HUES6 (cell line): ENCODE data around the gene KIF23.

ENCODE experiments used
- H3K27ac ChIP-seq: 2 replicates; pipeline ENCODE4 v1.7.0; 2013; ENCODE audit warnings: low read depth, mild to moderate bottlenecking, low read length, inconsistent platforms
- H3K27me3 ChIP-seq: 2 replicates; pipeline ENCODE4 v1.6.1; 2013; ENCODE audit warnings: low read length; ENCODE audit not compliant: control insufficient read depth, insufficient read depth
- H3K36me3 ChIP-seq: 2 replicates; pipeline ENCODE4 v1.6.1; 2013; ENCODE audit warnings: low read length; ENCODE audit not compliant: control insufficient read depth, insufficient read depth
- H3K4me1 ChIP-seq: 2 replicates; pipeline ENCODE4 v1.6.1; 2013; ENCODE audit warnings: low read length; ENCODE audit not compliant: control insufficient read depth, insufficient read depth
- H3K4me3 ChIP-seq: 2 replicates; pipeline ENCODE4 v1.5.1; 2013; ENCODE audit warnings: low read depth, low read length
- H3K9ac ChIP-seq: one replicate; pipeline ENCODE4 v1.6.1; 2013; ENCODE audit warnings: mild to moderate bottlenecking, low read length
- H3K9me3 ChIP-seq: 2 replicates; pipeline ENCODE4 v1.6.1; 2013; ENCODE audit warnings: low read depth, low read length; ENCODE audit not compliant: control insufficient read depth, insufficient read depth

The KIF23 gene

DNA sequence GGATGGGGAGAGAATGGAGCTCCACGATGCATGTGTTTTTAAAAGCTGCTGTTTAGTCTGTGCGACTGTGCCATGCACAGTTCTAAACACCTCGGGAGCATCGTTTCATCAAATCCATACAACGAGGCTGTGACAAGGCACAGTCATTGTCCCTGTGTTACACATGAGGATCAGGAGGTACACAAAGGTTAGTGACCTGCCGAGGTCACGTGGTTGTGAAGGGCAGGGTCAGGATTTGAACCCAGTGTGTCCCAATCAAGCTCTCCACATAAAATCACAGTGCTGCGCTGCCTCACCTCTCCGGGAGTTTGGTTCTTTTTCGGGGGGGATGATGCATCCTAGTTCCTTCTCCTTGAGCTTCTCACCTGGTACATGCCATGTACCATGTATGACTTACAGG lies 18.7 kb upstream of the KIF23 start:
- peaks cover 19% of the 10 kb centered on the region for H3K4me1 ChIP-seq
- H3K27me3 ChIP-seq: no peaks in the 10 kb centered on the region

DNA sequence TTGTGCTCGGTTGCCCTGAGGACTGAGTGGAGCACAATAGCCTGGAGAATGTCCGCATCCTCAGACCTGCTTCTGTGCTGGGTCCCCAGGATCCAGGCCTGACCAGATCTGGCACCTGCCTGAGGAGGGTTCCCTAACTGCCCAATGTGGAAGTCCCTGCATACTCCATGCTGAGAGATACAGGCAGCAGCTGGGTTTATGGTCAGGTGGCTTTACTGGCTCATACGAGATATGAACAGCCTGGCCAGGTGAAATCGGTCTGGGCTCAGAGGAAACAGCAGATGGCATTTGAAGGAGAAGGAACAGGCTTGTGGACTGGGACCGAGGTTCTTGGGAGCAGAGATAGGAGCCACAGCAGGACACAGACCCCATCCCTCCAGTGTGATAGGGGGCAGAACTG lies 18.2 kb upstream of the KIF23 start:
- H3K27me3 ChIP-seq: no peaks in the 10 kb centered on the region
- no peak overlapping the region for H3K27ac ChIP-seq
- H3K9ac ChIP-seq: no peak overlapping the region
- no peaks in the 10 kb centered on the region for H3K36me3 ChIP-seq
- no peak overlapping the region for H3K4me3 ChIP-seq
- no peaks in the 10 kb centered on the region for H3K9me3 ChIP-seq
- peaks cover 19% of the 10 kb centered on the region for H3K4me1 ChIP-seq

More for the DNA sequence above, 18.7 kb upstream of the KIF23 start:
- Histone ChIP-seq H3K36me3 (no peaks in the 10 kb centered on the region), H3K4me3 (no peak overlapping the region), H3K9me3 (no peaks in the 10 kb centered on the region), H3K27ac (no peak overlapping the region), H3K9ac (no peak overlapping the region)

GRCh38 chr15:69398491-69398891 lies 15.7 kb upstream of the KIF23 start:
- H3K27me3 ChIP-seq: no peaks in the 10 kb centered on the region
- H3K27ac ChIP-seq: no peak overlapping the region
- H3K4me1 ChIP-seq: peaks cover 13% of the 10 kb centered on the region

GRCh38 chr15:69400850-69401249 lies 13.3 kb upstream of the KIF23 start:
- H3K9me3 ChIP-seq: no peaks in the 10 kb centered on the region
- H3K9ac ChIP-seq: no peak overlapping the region
- no peak overlapping the region for H3K4me3 ChIP-seq
- H3K36me3 ChIP-seq: no peaks in the 10 kb centered on the region
- H3K27me3 ChIP-seq: no peaks in the 10 kb centered on the region
- H3K27ac ChIP-seq: no peak overlapping the region
- H3K4me1 ChIP-seq: no peaks in the 10 kb centered on the region

More at GRCh38 chr15:69398491-69398891, 15.7 kb upstream of the KIF23 start:
- H3K9me3 ChIP-seq: no peaks in the 10 kb centered on the region
- H3K36me3 ChIP-seq: no peaks in the 10 kb centered on the region
- H3K9ac ChIP-seq: no peak overlapping the region
- no peak overlapping the region for H3K4me3 ChIP-seq

DNA sequence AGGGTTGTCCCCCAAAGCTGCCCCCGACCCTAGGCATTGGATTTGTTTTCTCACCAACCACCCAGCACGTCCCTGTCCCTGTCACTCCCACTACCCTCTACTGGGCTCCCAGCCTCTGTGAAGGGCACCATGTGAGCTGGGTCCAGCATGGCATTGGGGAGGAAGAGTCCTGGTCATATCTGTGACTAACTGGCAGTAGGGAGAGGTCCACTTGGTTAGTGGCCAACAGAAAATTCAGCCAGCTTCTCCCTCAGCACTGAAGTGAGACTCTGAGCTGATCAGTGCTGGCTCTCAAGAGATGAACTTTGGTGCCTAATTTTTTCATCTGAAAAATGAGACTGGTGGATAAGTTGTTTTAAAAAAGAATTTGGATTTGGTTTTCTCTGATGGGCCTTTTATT lies 11.3 kb upstream of the KIF23 start:
- Histone ChIP-seq H3K9me3 (no peaks in the 10 kb centered on the region), H3K36me3 (no peaks in the 10 kb centered on the region), H3K4me3 (no peak overlapping the region), H3K4me1 (no peaks in the 10 kb centered on the region), H3K9ac (no peak overlapping the region), H3K27ac (no peak overlapping the region), H3K27me3 (no peaks in the 10 kb centered on the region)

- Histone ChIP-seq H3K27ac (no peak overlapping the region), H3K27me3 (no peaks in the 10 kb centered on the region), H3K4me3 (no peak overlapping the region), H3K4me1 (no peaks in the 10 kb centered on the region), H3K9me3 (no peaks in the 10 kb centered on the region), H3K36me3 (no peaks in the 10 kb centered on the region), H3K9ac (no peak overlapping the region)
These were observed 10.6 kb upstream of the KIF23 start for GRCh38 chr15:69403594-69403993.

DNA sequence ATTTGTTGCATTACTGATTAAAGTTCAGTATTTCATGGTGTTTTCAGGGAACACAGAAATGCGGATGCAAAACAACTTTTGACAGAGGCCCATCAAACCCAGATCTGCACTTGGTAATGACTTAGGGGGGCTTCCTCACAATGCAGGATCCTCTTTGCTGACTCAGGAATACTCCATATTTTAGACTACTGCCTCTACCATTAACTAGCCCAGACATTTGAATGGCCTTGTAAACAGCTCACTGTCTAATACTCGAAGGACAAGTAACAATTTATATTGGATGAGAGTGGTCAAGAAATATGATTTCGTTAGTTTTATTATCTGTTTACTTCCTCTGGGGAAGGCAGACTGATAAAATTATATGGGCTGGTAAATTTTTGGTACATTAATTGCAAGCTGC lies 9.0 kb upstream of the KIF23 start:
- H3K9ac ChIP-seq: no peak overlapping the region
- no peaks in the 10 kb centered on the region for H3K36me3 ChIP-seq
- no peaks in the 10 kb centered on the region for H3K4me1 ChIP-seq
- no peak overlapping the region for H3K4me3 ChIP-seq
- no peak overlapping the region for H3K27ac ChIP-seq
- no peaks in the 10 kb centered on the region for H3K9me3 ChIP-seq
- H3K27me3 ChIP-seq: no peaks in the 10 kb centered on the region

GRCh38 chr15:69407719-69408400 lies 6.3 kb upstream of the KIF23 start:
- Histone ChIP-seq H3K27ac (no peak overlapping the region), H3K9ac (no peak overlapping the region), H3K27me3 (no peaks in the 10 kb centered on the region), H3K4me3 (no peak overlapping the region), H3K36me3 (no peaks in the 10 kb centered on the region), H3K4me1 (no peaks in the 10 kb centered on the region), H3K9me3 (no peaks in the 10 kb centered on the region)

- Histone ChIP-seq H3K36me3 (no peaks in the 10 kb centered on the region), H3K27ac (no peak overlapping the region), H3K4me1 (no peaks in the 10 kb centered on the region), H3K4me3 (no peak overlapping the region), H3K9ac (no peak overlapping the region), H3K9me3 (no peaks in the 10 kb centered on the region), H3K27me3 (no peaks in the 10 kb centered on the region)
These were observed 5.3 kb upstream of the KIF23 start for GRCh38 chr15:69408841-69409240.

- no peak overlapping the region for H3K27ac ChIP-seq
- peaks cover 2% of the 10 kb centered on the region; the same call in 1 of the 2 replicates for H3K4me1 ChIP-seq
- no peaks in the 10 kb centered on the region for H3K27me3 ChIP-seq
- H3K9ac ChIP-seq: no peak overlapping the region
- H3K4me3 ChIP-seq: no peak overlapping the region
- no peaks in the 10 kb centered on the region for H3K9me3 ChIP-seq
- no peaks in the 10 kb centered on the region for H3K36me3 ChIP-seq
These were observed 3.8 kb upstream of the KIF23 start for GRCh38 chr15:69410248-69410874.

GRCh38 chr15:69412274-69412673 lies 1.9 kb upstream of the KIF23 start:
- Histone ChIP-seq H3K4me3 (no peak overlapping the region), H3K27ac (no peak overlapping the region), H3K9ac (no peak overlapping the region), H3K9me3 (no peaks in the 10 kb centered on the region), H3K4me1 (peaks cover 8% of the 10 kb centered on the region; the same call in 1 of the 2 replicates), H3K36me3 (peaks cover 3% of the 10 kb centered on the region), H3K27me3 (no peaks in the 10 kb centered on the region)
